NCI-H524 treated with DMSO at 0.1 percent for 48 hours (cell line): Measurements from ENCODE around the gene CACNA1E.
"Not testable (repeated sequence)": the region's sequence is repeated elsewhere in the genome, so short reads cannot be mapped to it uniquely, and the experiment has no call there.

ENCODE experiments used
- DNase-seq: peaks from one replicate; lab custom pipeline; 2025; lab: John Stamatoyannopoulos, UW

Gene CACNA1E

GRCh38 chr1:181813266-181813665, 329.9 kb downstream of the CACNA1E start:
- DNase-seq, result no peak

- DNase-seq, result no peak
Observed at GRCh38 chr1:181816608-181817007, 333.3 kb downstream of the CACNA1E start.

- no peak for DNase-seq
Observed at GRCh38 chr1:181817091-181817490, 333.8 kb downstream of the CACNA1E start.

- no peak for DNase-seq
Observed at GRCh38 chr1:181818459-181818858, 335.1 kb downstream of the CACNA1E start.

- no peak for DNase-seq
Observed at GRCh38 chr1:181818943-181819342, 335.6 kb downstream of the CACNA1E start.

GRCh38 chr1:181821701-181822100, 338.4 kb downstream of the CACNA1E start:
- DNase-seq, result no peak

GRCh38 chr1:181832173-181832880, 349.0 kb downstream of the CACNA1E start:
- DNase-seq, result not testable (repeated sequence)

- no peak for DNase-seq
Observed at GRCh38 chr1:181846001-181846645, 362.8 kb downstream of the CACNA1E start.

- DNase-seq, result no peak
Observed at GRCh38 chr1:181846681-181847080, 363.4 kb downstream of the CACNA1E start.

GRCh38 chr1:181849071-181849470, 365.8 kb downstream of the CACNA1E start:
- DNase-seq, result peak; percentile 85

- not testable (repeated sequence) for DNase-seq
Observed at GRCh38 chr1:181854212-181854611, 370.9 kb downstream of the CACNA1E start.

GRCh38 chr1:181855380-181855779, 372.1 kb downstream of the CACNA1E start:
- no peak for DNase-seq
